Measurements from ENCODE around the gene PHIP.
"Not testable (repeated sequence)": the region's sequence is repeated elsewhere in the genome, so short reads cannot be mapped to it uniquely, and the experiment has no call there.

- not testable (repeated sequence) for TF ChIP-seq CTCF (conservative IDR thresholded peaks at IDR 0.05; ENCODE audit: low read depth in 2 of 2); EZH2 (IDR thresholded peaks at IDR 0.05; ENCODE audit: low read depth, unreplicated experiment); STAT1 (IDR thresholded peaks at IDR 0.05; ENCODE audit: unreplicated experiment); EZH2phosphoT487 (IDR thresholded peaks at IDR 0.05; ENCODE audit: unreplicated experiment); CREB1 (CRISPR knock-in tag; IDR thresholded peaks at IDR 0.05; ENCODE audit: low read depth); POLR2AphosphoS5 (IDR thresholded peaks at IDR 0.05; ENCODE audit: low read depth); JUNB (IDR thresholded peaks at IDR 0.05; ENCODE audit: unreplicated experiment); REST (IDR thresholded peaks at IDR 0.05; ENCODE audit: unreplicated experiment); ETS1 (IDR thresholded peaks at IDR 0.05)
Measured at GRCh38 chr6:78889901-78890300, 188.2 kb downstream of the PHIP start.
